GM21723 (cell line): ENCODE measurements around the gene BAHD1.
A peak's percentile ranks its signal among the peaks of the same experiment; 100 is the strongest.

Source experiments
- ATAC-seq: cut with Tn5 transposase; IDR thresholded peaks from one replicate; pipeline ENCODE4 v1.9.1; 2021; ENCODE audit warnings: mild to moderate bottlenecking, moderate library complexity; ENCODE audit not compliant: unreplicated experiment

Gene BAHD1

GRCh38 chr15:40443255-40443654 lies 2.5 kb downstream of the BAHD1 start:
- ATAC-seq = no peak

- ATAC-seq = no peak
Observed at GRCh38 chr15:40443846-40444245, 3.1 kb downstream of the BAHD1 start.

GRCh38 chr15:40444736-40445135 lies 4.0 kb downstream of the BAHD1 start:
- ATAC-seq = no peak

GRCh38 chr15:40445421-40445922 lies 4.7 kb downstream of the BAHD1 start:
- ATAC-seq = no peak

- no peak for ATAC-seq
Observed at GRCh38 chr15:40446144-40446543, 5.4 kb downstream of the BAHD1 start.

GRCh38 chr15:40448354-40448753 lies 7.6 kb downstream of the BAHD1 start:
- no peak for ATAC-seq

- no peak for ATAC-seq
Observed at GRCh38 chr15:40449275-40449674, 8.5 kb downstream of the BAHD1 start.

- no peak for ATAC-seq
Observed at GRCh38 chr15:40450047-40450446, 9.3 kb downstream of the BAHD1 start.

GRCh38 chr15:40451527-40452158 lies 10.9 kb downstream of the BAHD1 start:
- no peak for ATAC-seq

GRCh38 chr15:40452296-40453090 lies 11.7 kb downstream of the BAHD1 start:
- no peak for ATAC-seq

- ATAC-seq = peak; percentile 50
Observed at GRCh38 chr15:40453941-40454340, 13.2 kb downstream of the BAHD1 start.

- no peak for ATAC-seq
Observed at GRCh38 chr15:40454904-40455391, 14.2 kb downstream of the BAHD1 start.

- ATAC-seq = no peak
Observed at GRCh38 chr15:40456299-40456712, 15.6 kb downstream of the BAHD1 start.

GRCh38 chr15:40456738-40457137 lies 16.0 kb downstream of the BAHD1 start:
- ATAC-seq = no peak

- no peak for ATAC-seq
Observed at GRCh38 chr15:40458495-40459371, 18.0 kb downstream of the BAHD1 start.

- ATAC-seq = no peak
Observed at GRCh38 chr15:40459391-40460015, 18.8 kb downstream of the BAHD1 start.

GRCh38 chr15:40460404-40460803 lies 19.7 kb downstream of the BAHD1 start:
- ATAC-seq = no peak

- no peak for ATAC-seq
Observed at GRCh38 chr15:40461958-40462357, 21.2 kb downstream of the BAHD1 start.

- no peak for ATAC-seq
Observed at GRCh38 chr15:40463279-40463678, 22.5 kb downstream of the BAHD1 start.

- no peak for ATAC-seq
Observed at GRCh38 chr15:40463886-40464545, 23.3 kb downstream of the BAHD1 start.
